DMS 273 (cell line): ENCODE data around the gene FHIT.

Experiments
- DNase-seq: peaks from one replicate; lab custom pipeline; 2025; ENCODE audit not compliant: unreplicated experiment; lab: John Stamatoyannopoulos, UW

Gene FHIT

DNA sequence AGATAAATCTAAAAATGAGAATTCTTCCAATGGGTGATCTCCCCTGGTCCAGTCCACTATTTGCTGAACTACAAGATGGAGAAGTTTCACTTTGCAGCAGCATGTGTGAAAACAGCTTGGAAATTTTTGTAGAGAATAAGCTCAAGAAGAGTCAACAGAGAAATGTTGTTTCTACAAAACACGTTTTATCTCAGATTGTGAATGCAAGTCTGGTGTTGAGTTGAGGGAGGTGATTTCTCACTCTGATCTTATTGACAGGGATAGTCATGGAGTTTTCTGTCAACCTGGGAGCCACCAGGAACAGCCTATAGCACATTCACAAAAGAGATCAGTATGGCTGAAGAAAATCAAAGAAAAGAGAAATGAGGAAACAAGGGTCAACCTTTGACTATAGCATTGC lies 1220.3 kb downstream of the FHIT start:
- no peak for DNase-seq

DNA sequence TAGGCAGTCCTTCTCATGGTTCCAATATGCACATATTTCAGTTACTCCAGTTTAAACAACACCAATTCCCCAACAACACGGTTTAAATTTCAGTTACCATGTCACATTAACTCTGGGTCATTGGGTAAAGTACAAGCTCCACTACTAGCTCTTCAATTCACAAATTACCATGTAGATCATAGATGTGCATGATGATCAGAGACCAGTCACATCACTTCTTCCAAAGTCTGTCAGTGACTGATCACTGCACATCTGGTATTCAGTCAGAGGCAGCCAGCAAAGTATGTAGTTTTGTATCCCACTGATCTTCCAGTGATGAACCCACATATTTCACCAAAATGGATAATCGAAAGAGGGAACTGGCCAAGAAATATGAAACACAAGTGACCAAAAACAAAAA lies 1223.0 kb downstream of the FHIT start:
- DNase-seq: no peak

DNA sequence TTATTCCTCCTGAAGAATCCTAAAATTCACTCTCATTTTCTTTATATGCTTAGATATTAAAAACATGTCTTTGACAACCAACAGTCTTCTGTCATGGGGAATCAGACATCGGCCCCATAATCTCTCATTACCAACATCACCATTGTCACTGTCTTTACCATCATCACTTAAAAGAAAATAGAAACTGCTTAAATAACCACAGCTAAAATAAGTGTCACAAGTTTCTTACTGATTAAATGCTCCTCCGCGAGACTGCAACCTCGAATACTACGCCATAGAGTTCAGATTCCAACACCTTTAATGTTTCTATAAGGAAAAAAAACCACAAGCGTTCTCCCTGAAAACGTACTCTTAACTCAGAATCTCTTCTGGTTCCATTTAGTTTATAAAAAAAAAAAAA lies 1223.9 kb downstream of the FHIT start:
- no peak for DNase-seq

DNA sequence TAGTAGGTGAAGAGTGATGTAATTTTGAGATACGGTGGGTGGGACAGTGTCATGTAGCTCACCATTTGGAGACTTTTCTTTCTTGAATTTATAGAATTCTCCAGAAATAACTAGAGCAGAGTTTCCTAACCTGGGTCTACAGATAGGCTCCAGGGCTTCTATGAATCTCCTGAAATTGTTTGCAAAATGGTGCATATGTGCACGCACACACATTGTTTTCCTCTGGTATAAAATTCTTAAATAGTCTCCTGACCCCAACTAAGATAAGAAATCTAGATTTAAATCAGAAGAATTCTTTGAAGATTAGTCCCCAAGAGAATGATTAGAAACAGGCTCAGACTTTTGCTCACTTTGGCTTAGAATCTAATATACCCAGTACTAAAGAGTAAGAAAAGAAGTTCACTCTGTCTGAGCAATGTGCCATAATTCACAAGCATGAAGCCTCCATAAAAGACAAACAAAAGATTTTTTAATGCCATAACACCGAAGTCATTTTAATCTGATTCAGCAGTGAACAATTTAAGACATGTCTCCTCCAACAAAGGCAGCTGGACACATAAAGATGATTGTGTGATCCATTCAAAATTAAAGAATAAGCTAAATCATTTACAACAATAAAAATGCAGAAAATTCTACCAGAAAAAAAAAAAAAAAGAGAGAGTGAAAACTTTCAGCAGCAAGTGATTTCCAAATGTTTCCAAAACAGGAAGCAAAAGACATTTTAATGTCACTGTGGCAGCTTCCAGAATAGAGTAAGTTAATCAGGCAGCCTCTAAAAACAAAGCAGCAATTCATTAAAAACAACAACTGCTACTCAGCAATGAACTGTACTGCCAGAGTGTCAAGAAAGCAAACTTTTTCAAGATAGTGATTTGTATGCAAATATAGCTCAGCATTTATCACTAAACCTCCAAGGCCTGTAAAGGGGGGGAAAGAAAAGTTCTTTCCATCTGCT lies 1225.9 kb downstream of the FHIT start:
- DNase-seq: no peak

DNA sequence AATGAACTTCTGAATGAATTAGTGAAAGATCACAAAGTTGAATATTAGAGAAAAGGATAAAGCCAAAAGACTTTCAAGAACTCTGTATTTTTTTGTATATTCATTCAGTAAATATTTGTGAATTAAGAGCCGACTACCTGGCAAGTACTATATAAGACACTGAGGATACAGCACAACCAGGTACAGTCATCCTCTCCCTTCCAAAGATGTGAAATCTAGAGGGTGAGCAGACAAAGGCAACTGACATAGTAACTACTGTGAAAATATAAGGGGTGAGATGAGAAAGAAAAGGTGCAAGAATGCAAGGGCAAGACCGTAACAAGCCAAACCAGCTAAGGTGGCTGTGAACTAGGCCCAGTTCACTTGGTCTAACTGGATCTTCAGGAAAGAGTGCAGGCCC lies 1226.9 kb downstream of the FHIT start:
- no peak for DNase-seq

DNA sequence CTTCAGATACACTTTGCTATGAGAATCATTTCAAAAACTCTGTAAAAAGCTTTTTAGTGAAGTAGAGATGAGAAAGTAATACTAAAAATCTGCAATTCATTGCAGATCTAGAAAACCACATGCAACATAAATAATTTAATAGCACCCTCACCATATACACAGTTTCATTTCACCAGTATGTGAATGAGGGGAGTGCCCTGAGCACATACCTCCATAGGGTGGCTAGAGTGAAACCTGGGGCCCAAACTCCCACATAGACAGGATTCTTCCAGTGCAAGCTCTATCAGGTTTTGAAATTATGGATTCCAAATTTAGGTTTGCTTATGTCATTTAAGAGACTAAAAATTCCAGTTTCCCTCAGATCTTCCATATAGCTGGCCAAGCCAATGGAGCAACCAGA lies 1228.1 kb downstream of the FHIT start:
- DNase-seq: no peak

DNA sequence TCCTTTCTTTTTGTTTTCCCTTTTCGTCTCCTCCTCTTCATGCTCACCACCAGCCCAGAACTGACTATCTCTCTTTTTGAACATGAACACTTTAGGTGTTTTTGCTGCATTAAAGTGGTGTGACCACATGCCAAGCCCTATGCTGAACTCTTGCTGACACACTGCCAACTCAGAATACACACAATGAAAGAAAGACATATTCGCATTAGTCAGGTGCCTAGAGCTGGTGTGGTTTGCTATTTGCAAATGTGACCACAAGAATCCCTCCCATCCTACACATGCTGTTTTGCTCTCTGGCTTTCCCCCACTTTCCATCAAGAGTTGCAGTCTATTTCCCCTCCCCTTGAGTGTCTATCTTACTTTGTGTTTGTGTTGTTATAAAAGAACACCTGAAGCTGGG lies 1233.6 kb downstream of the FHIT start:
- no peak for DNase-seq

DNA sequence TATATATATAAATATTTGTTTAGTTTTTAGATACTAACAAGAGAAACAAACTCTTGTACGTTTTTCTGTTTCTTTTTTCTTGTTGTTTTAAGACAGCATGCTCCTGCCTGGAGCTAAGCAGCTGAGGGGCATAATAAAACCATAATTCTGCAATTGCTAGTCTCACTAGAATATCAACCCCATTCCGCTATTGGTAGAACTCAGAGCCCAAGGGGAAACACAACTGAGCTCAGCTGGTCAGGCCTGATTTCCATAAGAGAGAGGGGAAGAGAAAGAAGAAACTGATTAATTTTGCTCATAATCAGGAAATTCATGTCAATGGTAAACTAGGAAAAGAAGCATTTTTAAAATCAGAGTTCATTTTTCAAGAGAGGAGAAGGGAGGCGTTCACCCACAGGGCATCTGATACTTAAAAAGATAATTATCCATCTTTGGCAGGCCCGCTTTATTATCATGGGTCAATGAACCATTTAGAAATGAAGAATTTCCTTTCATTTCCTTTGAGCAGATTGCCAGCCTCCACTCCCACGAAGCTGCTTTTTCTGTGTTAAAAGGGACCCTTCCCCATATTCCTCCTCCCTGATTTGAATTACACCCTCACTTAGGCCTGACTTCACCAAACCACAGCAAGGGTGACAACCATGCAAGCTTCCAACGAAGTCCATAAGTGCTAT lies 1236.1 kb downstream of the FHIT start:
- no peak for DNase-seq

DNA sequence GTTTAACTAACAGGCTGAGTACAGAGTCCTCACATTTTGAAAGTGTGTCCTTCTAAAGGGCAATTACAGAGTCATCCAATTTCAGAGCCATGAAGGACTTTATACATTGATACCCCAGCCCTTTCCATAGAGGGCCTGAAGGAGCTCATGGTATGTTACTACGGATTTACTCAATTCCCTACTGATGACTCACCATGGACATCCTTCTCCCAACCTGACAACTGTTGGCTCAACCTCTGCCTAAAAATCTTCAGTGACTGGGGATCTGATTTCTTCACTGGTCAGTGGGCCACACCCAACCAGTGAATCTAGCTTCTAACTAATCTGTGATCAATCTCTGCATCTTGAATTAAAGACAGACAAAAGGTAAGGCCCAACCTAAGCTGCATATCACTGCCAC lies 1238.0 kb downstream of the FHIT start:
- no peak for DNase-seq

DNA sequence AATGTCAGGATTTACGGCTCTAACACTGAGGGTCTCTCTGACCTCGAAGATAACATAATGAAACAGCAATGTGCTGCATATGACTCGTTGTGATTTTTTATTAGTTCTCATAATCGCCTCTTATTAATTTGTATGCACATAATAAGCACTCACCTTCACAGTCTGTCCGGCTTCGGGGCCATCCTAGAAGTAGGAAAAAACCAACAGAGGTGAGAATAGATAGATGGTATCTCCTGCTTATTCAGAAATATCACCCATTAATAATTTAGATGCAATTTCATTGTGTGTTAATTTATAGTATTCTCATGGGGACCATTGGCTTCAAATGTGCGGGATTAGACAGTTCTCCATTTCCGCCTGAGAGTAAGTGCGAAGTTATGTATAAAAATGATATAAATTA lies 1240.0 kb downstream of the FHIT start:
- DNase-seq: no peak

DNA sequence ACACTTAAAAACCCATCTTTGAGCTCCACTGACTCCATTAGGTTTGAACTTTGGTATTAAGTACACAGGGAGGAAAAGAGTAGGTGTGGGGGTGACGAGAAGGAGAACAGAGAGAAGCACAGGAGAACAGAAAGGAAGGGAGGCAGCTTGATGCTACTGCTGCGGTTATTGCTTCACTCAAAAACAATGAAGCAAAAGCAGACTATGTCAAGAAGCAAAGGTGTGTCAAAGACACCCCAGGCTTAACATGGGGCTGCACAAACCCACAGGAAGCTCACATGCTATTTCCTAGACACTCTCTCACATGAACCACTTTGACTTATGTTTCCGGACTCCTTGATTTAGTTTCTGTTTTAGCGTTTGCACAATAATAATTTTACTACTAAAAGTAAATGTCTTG lies 1240.5 kb downstream of the FHIT start:
- DNase-seq: no peak

DNA sequence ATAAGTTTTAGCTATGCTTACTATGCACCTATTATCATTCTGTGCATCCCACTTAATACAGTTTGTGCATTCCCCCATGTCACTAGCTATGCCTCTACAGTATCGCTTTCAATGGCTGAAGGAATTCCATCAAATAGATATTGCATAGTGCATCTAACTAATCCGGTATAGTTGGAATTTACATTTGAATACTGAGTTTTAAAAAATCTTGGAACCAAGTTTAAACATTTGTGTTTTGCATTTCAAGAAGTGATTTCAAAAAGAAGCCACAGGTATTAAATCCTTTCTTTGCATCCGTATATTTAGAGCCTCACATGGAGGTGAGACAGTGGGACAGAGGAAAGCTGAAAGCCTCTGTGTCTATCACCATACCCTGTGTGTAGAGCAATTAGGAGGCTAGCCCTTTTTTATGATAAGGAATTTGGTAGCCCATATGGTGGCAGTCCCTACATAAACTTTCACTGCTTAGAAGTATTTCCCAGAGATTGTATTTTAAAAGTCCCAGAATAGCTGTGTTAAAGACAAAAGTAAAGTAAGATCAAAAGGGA lies 1241.2 kb downstream of the FHIT start:
- DNase-seq: no peak

DNA sequence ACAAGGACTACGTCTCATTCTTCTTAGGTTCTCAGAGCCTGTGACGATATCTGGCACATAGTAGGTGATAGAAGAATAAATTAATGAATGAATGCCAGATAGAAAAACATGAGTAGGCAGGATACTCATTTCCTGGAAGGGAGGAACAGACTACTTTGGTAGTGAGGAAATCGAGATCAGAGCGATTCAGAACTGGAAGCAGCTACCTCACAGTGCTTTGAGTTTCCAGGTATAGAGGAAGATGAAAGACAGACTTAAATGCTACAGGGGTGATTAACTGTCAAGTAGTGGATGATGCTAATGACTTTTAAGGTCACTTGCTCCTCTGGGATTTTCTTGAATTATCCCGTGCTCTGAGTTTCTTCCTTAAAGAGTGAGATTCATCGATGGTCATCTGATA lies 1249.9 kb downstream of the FHIT start:
- no peak for DNase-seq

DNA sequence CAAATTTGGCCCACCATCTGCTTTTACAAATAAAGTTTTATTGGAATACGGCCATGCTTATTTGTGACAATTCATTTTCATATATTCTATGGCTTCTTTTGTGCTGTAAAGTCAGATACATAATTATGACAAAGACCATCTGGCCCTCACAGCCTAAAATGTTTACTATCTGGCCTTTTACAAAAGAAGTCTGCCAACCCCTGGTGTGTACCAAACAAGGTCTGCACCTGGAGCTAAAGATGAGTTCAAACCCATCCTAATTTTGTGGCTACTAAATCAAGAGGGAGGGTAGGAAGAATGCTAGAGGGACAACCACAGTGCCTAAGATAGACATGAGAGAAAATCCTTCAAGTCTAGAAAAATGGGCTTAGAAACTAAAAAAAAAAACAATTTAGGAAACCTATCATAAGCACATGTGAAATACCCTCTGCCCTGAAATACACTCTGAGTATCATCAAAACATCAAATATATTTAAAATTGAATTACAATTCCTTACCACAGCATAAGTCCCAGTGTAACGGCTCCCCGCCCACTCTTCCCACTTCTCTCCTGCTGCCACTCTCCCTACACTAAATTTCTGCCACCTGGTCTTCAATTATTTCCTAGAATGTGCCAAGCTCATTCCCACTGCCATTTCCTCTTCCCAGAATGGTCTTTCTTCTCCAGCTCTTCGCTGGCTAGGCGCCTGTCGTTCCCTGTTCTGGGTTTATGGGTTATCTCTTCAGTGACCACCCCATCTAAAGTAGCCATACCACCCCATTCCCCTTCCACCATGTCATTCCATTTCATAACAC lies 1250.7 kb downstream of the FHIT start:
- peak; percentile 17 for DNase-seq

DNA sequence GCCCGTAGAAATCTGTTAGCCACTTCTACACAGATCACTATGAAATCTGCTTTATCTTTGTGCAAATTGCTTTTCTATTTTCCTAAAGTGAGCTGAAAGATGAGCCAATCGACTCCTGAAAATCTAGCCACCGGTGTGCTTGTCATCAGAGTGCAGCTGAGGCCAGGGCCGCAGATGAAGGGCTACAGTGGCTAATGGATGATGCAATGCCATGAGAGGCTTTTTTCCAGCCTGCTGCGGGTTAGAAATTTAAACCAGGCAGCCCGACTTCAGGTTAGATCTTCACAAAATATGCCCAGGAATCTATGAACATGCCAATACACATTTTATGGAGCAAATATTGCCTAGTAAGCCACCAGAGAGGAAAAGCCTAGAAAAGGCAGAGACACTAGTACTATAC lies 1253.2 kb downstream of the FHIT start:
- DNase-seq: peak; percentile 18

DNA sequence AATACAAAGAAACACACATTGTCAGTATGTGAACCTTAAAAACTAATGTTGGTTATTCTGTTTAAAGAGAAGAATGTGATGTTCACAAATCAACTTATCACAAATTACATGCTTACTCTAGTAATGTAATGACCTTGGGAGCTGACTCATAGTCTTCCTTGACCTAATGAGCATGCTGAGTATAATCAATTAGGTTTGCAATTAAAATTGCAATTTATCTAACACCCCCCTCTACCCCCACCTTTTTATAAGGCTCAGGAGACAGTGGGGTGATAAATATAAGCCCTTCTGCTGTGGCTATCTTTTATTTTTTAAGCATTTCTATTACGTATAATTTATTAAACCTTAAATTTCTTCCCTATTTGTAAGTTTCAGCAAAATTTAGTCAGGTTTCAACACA lies 1253.7 kb downstream of the FHIT start:
- no peak for DNase-seq

DNA sequence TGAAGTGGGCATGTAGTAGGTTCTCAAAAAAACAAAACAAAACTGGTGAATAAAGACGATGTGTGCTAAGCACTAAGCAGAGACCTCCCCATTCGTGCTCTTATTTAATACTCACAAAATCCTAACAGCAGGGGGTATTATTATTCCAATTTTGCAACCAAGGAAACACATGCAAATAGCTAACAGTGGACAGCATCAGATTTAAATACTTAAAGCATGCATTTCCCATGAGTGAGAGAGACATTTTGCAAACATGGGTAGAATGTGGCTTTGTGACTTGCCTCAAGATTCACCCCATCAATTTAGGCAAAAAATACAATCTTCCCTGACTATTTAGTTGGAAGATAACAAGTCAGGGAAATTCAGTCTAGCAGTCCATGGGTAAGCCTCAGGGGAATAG lies 1255.2 kb downstream of the FHIT start:
- peak; percentile 0 for DNase-seq

DNA sequence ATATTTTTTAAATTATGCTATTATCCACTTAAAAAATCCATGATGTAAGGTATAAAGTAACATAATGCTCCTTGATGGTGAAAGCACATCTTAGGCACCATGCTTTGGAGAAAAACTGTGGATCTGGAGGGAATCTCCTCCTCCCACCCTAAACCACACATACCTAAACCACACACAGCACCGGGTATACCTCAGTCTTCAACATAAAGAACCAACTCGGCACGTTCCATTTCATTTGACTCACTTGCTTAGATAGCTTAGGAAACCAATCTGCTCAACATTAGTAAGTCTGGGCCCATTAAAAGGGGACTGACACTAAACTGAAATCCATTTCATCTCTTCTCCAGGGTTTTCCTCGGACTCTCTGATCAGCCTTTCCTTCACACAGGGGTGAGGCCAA lies 1255.7 kb downstream of the FHIT start:
- no peak for DNase-seq

DNA sequence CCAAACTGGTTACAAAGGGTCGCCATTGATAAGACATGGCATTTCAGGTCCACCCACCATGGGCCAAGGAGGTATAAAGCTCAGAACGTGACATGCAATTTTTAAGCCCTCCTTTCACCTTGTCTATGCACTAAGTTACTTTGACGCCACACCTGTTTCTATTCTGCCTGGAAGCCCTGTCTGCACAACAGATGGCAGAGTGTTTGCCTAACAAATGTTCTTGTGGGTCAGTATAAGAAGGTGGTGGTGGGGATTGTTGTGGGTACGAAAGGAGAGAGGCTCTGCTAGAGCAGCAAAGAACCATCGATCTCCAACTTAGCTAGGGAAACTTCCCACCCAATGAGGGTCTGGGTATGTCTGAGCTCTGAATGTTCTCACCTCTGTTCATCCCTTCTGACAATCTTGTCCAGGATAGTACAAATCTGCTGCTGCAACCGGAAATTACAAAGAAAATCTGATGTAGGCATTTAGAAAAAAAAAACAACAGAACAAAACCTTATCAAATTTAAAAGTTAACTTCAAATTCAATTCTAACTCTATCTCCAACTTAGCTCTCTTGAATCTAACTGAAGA lies 1256.4 kb downstream of the FHIT start:
- peak; percentile 27 for DNase-seq

DNA sequence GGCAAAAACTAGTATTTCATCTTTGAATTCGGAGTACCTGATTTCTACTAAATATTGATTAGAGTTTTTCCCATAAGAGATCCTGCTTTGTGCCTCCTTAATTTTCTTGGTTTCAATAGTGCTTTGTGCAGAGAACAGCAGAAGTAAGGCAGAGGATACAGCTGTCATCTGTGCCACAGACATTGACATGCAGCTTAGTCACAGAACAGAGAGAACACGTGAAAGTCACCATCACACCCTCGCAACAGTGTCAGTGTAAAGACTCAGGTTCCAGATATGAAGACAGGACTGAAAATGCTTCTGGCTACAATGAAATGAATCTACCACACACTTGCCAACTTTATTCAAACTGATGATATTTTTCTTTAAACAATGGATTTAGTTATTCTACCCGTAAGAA lies 1258.7 kb downstream of the FHIT start:
- DNase-seq: no peak

DNA sequence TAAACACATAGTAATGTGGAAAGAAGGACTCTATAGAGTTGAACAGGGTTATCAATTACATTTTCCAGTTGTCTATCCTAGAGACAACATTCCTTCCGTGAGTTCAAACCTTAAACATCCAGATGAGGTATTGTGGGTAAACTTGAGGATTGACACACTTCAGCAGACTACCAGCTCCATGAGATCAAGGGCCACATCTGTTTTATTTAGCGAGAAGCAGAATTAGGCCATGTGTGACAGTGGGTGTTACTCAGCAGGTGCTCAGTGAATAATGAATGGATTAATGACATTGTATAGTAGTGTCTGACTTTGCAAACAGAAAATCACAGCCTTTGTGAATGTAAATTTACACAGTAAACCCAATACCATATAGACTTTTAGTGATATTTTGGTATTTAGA lies 1260.3 kb downstream of the FHIT start:
- DNase-seq: no peak
